Measurements from ENCODE around the gene GNL1.

The GNL1 gene

GRCh38 chr6:30494291-30494861 is 61.9 kb downstream of the GNL1 start:
- DNase-seq, result no peak

GRCh38 chr6:30493643-30494250 is 62.5 kb downstream of the GNL1 start:
- no peak for DNase-seq

GRCh38 chr6:30491991-30492952 is 64.0 kb downstream of the GNL1 start:
- no peak for DNase-seq
